Measurements from ENCODE around the gene ITGB2.
A peak's percentile ranks its signal among the peaks of the same experiment; 100 is the strongest.

ITGB2 gene

GRCh38 chr21:44960141-44961092 is 39.7 kb upstream of the ITGB2 start:
- DNase-seq (ENCODE audit: low spot score) (peak; percentile 38), ATAC-seq (ENCODE audit: low read depth) (no peak)
- H3K27me3 ChIP-seq (ENCODE audit: insufficient read depth, poor library complexity, severe bottlenecking) = no peaks in the 10 kb centered on the region
- H3K9me3 ChIP-seq (ENCODE audit: severe bottlenecking) = no peaks in the 10 kb centered on the region
- peak overlapping the region; percentile 60 for H3K27ac ChIP-seq (ENCODE audit: poor library complexity, severe bottlenecking)
- no peak for TF ChIP-seq CTCF (IDR thresholded peaks at IDR 0.05; ENCODE audit: poor library complexity, severe bottlenecking)
- peaks cover 17% of the 10 kb centered on the region for H3K4me1 ChIP-seq (ENCODE audit: insufficient read depth, poor library complexity, severe bottlenecking)
- peaks cover 69% of the 10 kb centered on the region for H3K36me3 ChIP-seq (ENCODE audit: low read depth)
- no peak overlapping the region for H3K4me3 ChIP-seq (ENCODE audit: severe bottlenecking)

- H3K4me1 ChIP-seq (ENCODE audit: insufficient read depth, poor library complexity, severe bottlenecking) = peaks cover 17% of the 10 kb centered on the region
- peaks cover 63% of the 10 kb centered on the region for H3K36me3 ChIP-seq (ENCODE audit: low read depth)
- no peak for TF ChIP-seq CTCF (IDR thresholded peaks at IDR 0.05; ENCODE audit: poor library complexity, severe bottlenecking)
- H3K4me3 ChIP-seq (ENCODE audit: severe bottlenecking) = no peak overlapping the region
- H3K27ac ChIP-seq (ENCODE audit: poor library complexity, severe bottlenecking) = no peak overlapping the region
- H3K9me3 ChIP-seq (ENCODE audit: severe bottlenecking) = no peaks in the 10 kb centered on the region
- peak; percentile 52 for DNase-seq (ENCODE audit: low spot score)
- ATAC-seq (ENCODE audit: low read depth) = no peak
- H3K27me3 ChIP-seq (ENCODE audit: insufficient read depth, poor library complexity, severe bottlenecking) = no peaks in the 10 kb centered on the region
Observed at GRCh38 chr21:44959376-44960091, 38.8 kb upstream of the ITGB2 start.

- no peak overlapping the region for H3K27ac ChIP-seq (ENCODE audit: poor library complexity, severe bottlenecking)
- H3K4me1 ChIP-seq (ENCODE audit: insufficient read depth, poor library complexity, severe bottlenecking) = peaks cover 17% of the 10 kb centered on the region
- peak; percentile 60 for DNase-seq (ENCODE audit: low spot score)
- peaks cover 58% of the 10 kb centered on the region for H3K36me3 ChIP-seq (ENCODE audit: low read depth)
- H3K4me3 ChIP-seq (ENCODE audit: severe bottlenecking) = no peak overlapping the region
- no peaks in the 10 kb centered on the region for H3K27me3 ChIP-seq (ENCODE audit: insufficient read depth, poor library complexity, severe bottlenecking)
- TF ChIP-seq CTCF (IDR thresholded peaks at IDR 0.05; ENCODE audit: poor library complexity, severe bottlenecking) = no peak
- no peaks in the 10 kb centered on the region for H3K9me3 ChIP-seq (ENCODE audit: severe bottlenecking)
- no peak for ATAC-seq (ENCODE audit: low read depth)
Observed at GRCh38 chr21:44958471-44959191, 37.9 kb upstream of the ITGB2 start.

GRCh38 chr21:44957901-44958451 is 37.3 kb upstream of the ITGB2 start:
- Histone ChIP-seq H3K9me3 (ENCODE audit: severe bottlenecking) (no peaks in the 10 kb centered on the region), H3K27ac (ENCODE audit: poor library complexity, severe bottlenecking) (no peak overlapping the region), H3K4me3 (ENCODE audit: severe bottlenecking) (no peak overlapping the region), H3K4me1 (ENCODE audit: insufficient read depth, poor library complexity, severe bottlenecking) (peaks cover 14% of the 10 kb centered on the region), H3K27me3 (ENCODE audit: insufficient read depth, poor library complexity, severe bottlenecking) (no peaks in the 10 kb centered on the region), H3K36me3 (ENCODE audit: low read depth) (peaks cover 58% of the 10 kb centered on the region)
- ATAC-seq (ENCODE audit: low read depth) (no peak), DNase-seq (ENCODE audit: low spot score) (no peak)
- TF ChIP-seq CTCF (IDR thresholded peaks at IDR 0.05; ENCODE audit: poor library complexity, severe bottlenecking) = no peak

Data from RWPE2 (cell line).